ENCODE measurements around the gene ATXN1.

Gene ATXN1

GRCh38 chr6:16318538-16318937 is 442.7 kb downstream of the ATXN1 start:
- no peaks in the 10 kb centered on the region for H3K36me3 ChIP-seq
- no peaks in the 10 kb centered on the region for H3K27me3 ChIP-seq
- no peak overlapping the region for H3K4me3 ChIP-seq (ENCODE audit: low read depth, low read length)
- no peak for TF ChIP-seq CTCF (IDR thresholded peaks at IDR 0.05; ENCODE audit: low read depth, low read length)
- no peaks in the 10 kb centered on the region; the same call in none of the 2 replicates for H3K4me1 ChIP-seq
- no peaks in the 10 kb centered on the region for H3K9me3 ChIP-seq
- DNase-seq: no peak

GRCh38 chr6:16316741-16317251 is 444.5 kb downstream of the ATXN1 start:
- peak; percentile 51 for DNase-seq
- TF ChIP-seq CTCF (IDR thresholded peaks at IDR 0.05; ENCODE audit: low read depth, low read length): peak; percentile 79
- H3K4me3 ChIP-seq (ENCODE audit: low read depth, low read length): no peak overlapping the region
- no peaks in the 10 kb centered on the region for H3K27me3 ChIP-seq
- H3K4me1 ChIP-seq: no peaks in the 10 kb centered on the region; the same call in none of the 2 replicates
- no peaks in the 10 kb centered on the region for H3K36me3 ChIP-seq
- no peaks in the 10 kb centered on the region for H3K9me3 ChIP-seq

GRCh38 chr6:16314296-16314695 is 447.0 kb downstream of the ATXN1 start:
- Histone ChIP-seq H3K9me3 (no peaks in the 10 kb centered on the region), H3K36me3 (peaks cover 2% of the 10 kb centered on the region; the same call in 1 of the 2 replicates), H3K27me3 (no peaks in the 10 kb centered on the region), H3K4me1 (no peaks in the 10 kb centered on the region), H3K4me3 (ENCODE audit: low read depth, low read length) (no peak overlapping the region)
- TF ChIP-seq CTCF (IDR thresholded peaks at IDR 0.05; ENCODE audit: low read depth, low read length): no peak
- DNase-seq: no peak

- H3K27me3 ChIP-seq: no peaks in the 10 kb centered on the region
- H3K4me1 ChIP-seq: no peaks in the 10 kb centered on the region
- peaks cover 3% of the 10 kb centered on the region; the same call in 1 of the 2 replicates for H3K36me3 ChIP-seq
- H3K9me3 ChIP-seq: no peaks in the 10 kb centered on the region
- H3K4me3 ChIP-seq (ENCODE audit: low read depth, low read length): no peak overlapping the region
- no peak for DNase-seq
- TF ChIP-seq CTCF (IDR thresholded peaks at IDR 0.05; ENCODE audit: low read depth, low read length): no peak
Observed at GRCh38 chr6:16313732-16314131, 447.5 kb downstream of the ATXN1 start.

GRCh38 chr6:16311763-16312162 is 449.5 kb downstream of the ATXN1 start:
- TF ChIP-seq CTCF (IDR thresholded peaks at IDR 0.05; ENCODE audit: low read depth, low read length): no peak
- no peaks in the 10 kb centered on the region for H3K9me3 ChIP-seq
- peaks cover 3% of the 10 kb centered on the region; the same call in 1 of the 2 replicates for H3K36me3 ChIP-seq
- no peak for DNase-seq
- H3K4me3 ChIP-seq (ENCODE audit: low read depth, low read length): no peak overlapping the region
- no peaks in the 10 kb centered on the region for H3K4me1 ChIP-seq
- H3K27me3 ChIP-seq: no peaks in the 10 kb centered on the region

GRCh38 chr6:16306334-16306733 is 454.9 kb downstream of the ATXN1 start:
- Histone ChIP-seq H3K9me3 (no peaks in the 10 kb centered on the region), H3K4me1 (no peaks in the 10 kb centered on the region), H3K27me3 (no peaks in the 10 kb centered on the region), H3K36me3 (peaks cover 3% of the 10 kb centered on the region), H3K4me3 (ENCODE audit: low read depth, low read length) (no peak overlapping the region)
- no peak for DNase-seq
- TF ChIP-seq CTCF (IDR thresholded peaks at IDR 0.05; ENCODE audit: low read depth, low read length): no peak
